ENCODE data around the gene OR4K13. TPM values are rescaled to one million over a fixed set of nuclear protein-coding genes. Genes with fewer than 3 reads are reported as not detected.

The OR4K13 gene
- total and polyA plus RNA-seq, 7 experiments from 2014 or later, result not detected

GRCh38 chr14:20019257-20019865 lies 16.5 kb downstream of the OR4K13 start, which contains the start of gene OR4K14:
Gene OR4K14, minus strand, starts transcription at chr14:20019307. Its CDS starts 4,114 bp downstream, at chr14:20015193.
- DNase-seq, result no peak
- CTCF ChIA-PET, result no interaction called here
- peaks cover 0 to 11% (median 1%) of the 10 kb centered on the region in 11 donors for H3K9me3 Mint-ChIP-seq

GRCh38 chr14:20008156-20008555 lies 27.7 kb downstream of the OR4K13 start:
- intact Hi-C loops (cut with micrococcal nuclease), result no loop called here
- ChIA-PET CTCF (no interaction called here), POLR2A (no interaction called here)
- DNase-seq (no peak), ATAC-seq (no peak)
- Histone ChIP-seq H3K4me1 (ENCODE audit: control insufficient read depth in 2 of 2, insufficient read depth in 2 of 2, low read length in 2 of 2) (no peaks in the 10 kb centered on the region), H3K36me3 (ENCODE audit: control insufficient read depth in 2 of 3, insufficient read depth in 3 of 3, low read length in 3 of 3) (no peaks in the 10 kb centered on the region), H3K27me3 (ENCODE audit: control insufficient read depth in 2 of 2, insufficient read depth in 2 of 2, low read length in 2 of 2) (no peaks in the 10 kb centered on the region), H3K4me3 (ENCODE audit: low read length) (no peak overlapping the region), H3K27ac (ENCODE audit: low read depth, low read length) (no peak overlapping the region), H3K9me3 (ENCODE audit: control insufficient read depth in 2 of 3, low read length in 3 of 3) (no peaks in the 10 kb centered on the region)
- H3K9me3 Mint-ChIP-seq, result peaks cover 0 to 34% (median 6%) of the 10 kb centered on the region in 11 donors
- H3K27me3 Mint-ChIP-seq, result peaks cover 0 to 2% (median 0%) of the 10 kb centered on the region in 5 donors
- peaks cover 0 to 8% (median 0%) of the 10 kb centered on the region in 5 donors for H3K36me3 Mint-ChIP-seq
- H3K4me3 Mint-ChIP-seq, result no peak overlapping the region
- peak overlapping the region in 2 of 9 donors; percentile 64 to 74 for H3K27ac Mint-ChIP-seq
- no peaks in the 10 kb centered on the region for H3K4me1 Mint-ChIP-seq

More at GRCh38 chr14:20019257-20019865, 16.5 kb downstream of the OR4K13 start, which contains the start of gene OR4K14:
- intact Hi-C loops (cut with micrococcal nuclease), result no loop called here
- H3K9me3 ChIP-seq (ENCODE audit: control insufficient read depth in 2 of 3, low read length in 3 of 3), result no peaks in the 10 kb centered on the region
- H3K4me3 ChIP-seq (ENCODE audit: low read length), result no peak within 1 kb of the TSS
- H3K36me3 ChIP-seq (ENCODE audit: control insufficient read depth in 2 of 3, insufficient read depth in 3 of 3, low read length in 3 of 3), result no peaks in the 10 kb centered on the region
- no peak within 1 kb of the TSS for H3K27ac ChIP-seq (ENCODE audit: low read depth, low read length)
- ATAC-seq, result no peak
- Mint-ChIP-seq H3K27ac (no peak within 1 kb of the TSS), H3K4me1 (peaks cover 0 to 2% (median 0%) of the 10 kb centered on the region in 7 donors), H3K36me3 (peaks cover 0 to 9% (median 0%) of the 10 kb centered on the region in 5 donors), H3K4me3 (no peak within 1 kb of the TSS), H3K27me3 (peaks cover 0 to 14% (median 3%) of the 10 kb centered on the region in 5 donors)
- POLR2A ChIA-PET, result no interaction called here
- H3K27me3 ChIP-seq (ENCODE audit: control insufficient read depth in 2 of 2, insufficient read depth in 2 of 2, low read length in 2 of 2), result no peaks in the 10 kb centered on the region
- no peaks in the 10 kb centered on the region for H3K4me1 ChIP-seq (ENCODE audit: control insufficient read depth in 2 of 2, insufficient read depth in 2 of 2, low read length in 2 of 2)

- no peaks in the 10 kb centered on the region for H3K4me1 Mint-ChIP-seq
- no peaks in the 10 kb centered on the region for H3K4me1 ChIP-seq (ENCODE audit: control insufficient read depth in 2 of 2, insufficient read depth in 2 of 2, low read length in 2 of 2)
- ChIA-PET CTCF (no interaction called here), POLR2A (no interaction called here)
- ATAC-seq, result peak; percentile 31
- no peak overlapping the region for H3K4me3 Mint-ChIP-seq
- H3K27ac ChIP-seq (ENCODE audit: low read depth, low read length), result no peak overlapping the region
- H3K27me3 ChIP-seq (ENCODE audit: control insufficient read depth in 2 of 2, insufficient read depth in 2 of 2, low read length in 2 of 2), result no peaks in the 10 kb centered on the region
- H3K4me3 ChIP-seq (ENCODE audit: low read length), result no peak overlapping the region
- H3K27ac Mint-ChIP-seq, result no peak overlapping the region
- peaks cover 0 to 12% (median 2%) of the 10 kb centered on the region in 11 donors for H3K9me3 Mint-ChIP-seq
- intact Hi-C loops (cut with micrococcal nuclease), result no loop called here
- peaks cover 0 to 5% (median 0%) of the 10 kb centered on the region in 5 donors for H3K27me3 Mint-ChIP-seq
- no peaks in the 10 kb centered on the region for H3K36me3 ChIP-seq (ENCODE audit: control insufficient read depth in 2 of 3, insufficient read depth in 3 of 3, low read length in 3 of 3)
- H3K9me3 ChIP-seq (ENCODE audit: control insufficient read depth in 2 of 3, low read length in 3 of 3), result no peaks in the 10 kb centered on the region
- no peak for DNase-seq
- H3K36me3 Mint-ChIP-seq, result peaks cover 0 to 3% (median 0%) of the 10 kb centered on the region in 5 donors
Observed at GRCh38 chr14:20002319-20002718, 33.5 kb downstream of the OR4K13 start.

- Histone ChIP-seq H3K27ac (ENCODE audit: low read depth, low read length) (no peak within 1 kb of the TSS), H3K4me1 (ENCODE audit: control insufficient read depth in 2 of 2, insufficient read depth in 2 of 2, low read length in 2 of 2) (no peaks in the 10 kb centered on the region), H3K27me3 (ENCODE audit: control insufficient read depth in 2 of 2, insufficient read depth in 2 of 2, low read length in 2 of 2) (no peaks in the 10 kb centered on the region), H3K9me3 (ENCODE audit: control insufficient read depth in 2 of 3, low read length in 3 of 3) (no peaks in the 10 kb centered on the region), H3K4me3 (ENCODE audit: low read length) (no peak within 1 kb of the TSS), H3K36me3 (ENCODE audit: control insufficient read depth in 2 of 3, insufficient read depth in 3 of 3, low read length in 3 of 3) (no peaks in the 10 kb centered on the region)
- POLR2A ChIA-PET, result no interaction called here
- Mint-ChIP-seq H3K4me1 (no peaks in the 10 kb centered on the region), H3K27ac (peak within 1 kb of the TSS in 1 of 9 donors; percentile 9), H3K36me3 (peaks cover 0 to 3% (median 0%) of the 10 kb centered on the region in 5 donors), H3K27me3 (peaks cover 0 to 5% (median 0%) of the 10 kb centered on the region in 5 donors), H3K4me3 (no peak within 1 kb of the TSS), H3K9me3 (peaks cover 0 to 8% (median 2%) of the 10 kb centered on the region in 11 donors)
- DNase-seq, result no peak
- CTCF ChIA-PET, result no interaction called here
- no peak for ATAC-seq
- intact Hi-C loops (cut with micrococcal nuclease), result no loop called here
Observed at GRCh38 chr14:20001863-20002262, 34.0 kb downstream of the OR4K13 start, which contains the start of gene OR4Q2. Gene OR4Q2, plus strand, starts transcription at chr14:20002163.

GRCh38 chr14:19993438-19993837 lies 42.4 kb downstream of the OR4K13 start:
- Mint-ChIP-seq H3K4me3 (no peak overlapping the region), H3K27me3 (no peaks in the 10 kb centered on the region), H3K27ac (no peak overlapping the region), H3K36me3 (peaks cover 0 to 9% (median 4%) of the 10 kb centered on the region in 5 donors), H3K4me1 (peaks cover 0 to 8% (median 0%) of the 10 kb centered on the region in 7 donors), H3K9me3 (peaks cover 2 to 27% (median 8%) of the 10 kb centered on the region in 11 donors)
- Histone ChIP-seq H3K36me3 (ENCODE audit: control insufficient read depth in 2 of 3, insufficient read depth in 3 of 3, low read length in 3 of 3) (no peaks in the 10 kb centered on the region), H3K4me3 (ENCODE audit: low read length) (no peak overlapping the region), H3K27me3 (ENCODE audit: control insufficient read depth in 2 of 2, insufficient read depth in 2 of 2, low read length in 2 of 2) (no peaks in the 10 kb centered on the region), H3K27ac (ENCODE audit: low read depth, low read length) (no peak overlapping the region), H3K4me1 (ENCODE audit: control insufficient read depth in 2 of 2, insufficient read depth in 2 of 2, low read length in 2 of 2) (no peaks in the 10 kb centered on the region), H3K9me3 (ENCODE audit: control insufficient read depth in 2 of 3, low read length in 3 of 3) (no peaks in the 10 kb centered on the region)
- POLR2A ChIA-PET, result no interaction called here
- ATAC-seq, result no peak
- CTCF ChIA-PET, result no interaction called here
- intact Hi-C loops (cut with micrococcal nuclease), result loop anchor here in 1 of 2 donors (5.0 kb wide), 1 partner anchor 101 kb away; no protein-coding TSS in a partner anchor
- no peak for DNase-seq

Other genes with a start within 250 kb of the OR4K13 start
- not detected for gene OR4N2, start 232.3 kb downstream of the OR4K13 start, total RNA-seq
- not detected for gene OR4N2, start 232.3 kb downstream of the OR4K13 start, polyA plus RNA-seq
- not detected for gene OR4K2, start 160.9 kb downstream of the OR4K13 start, total RNA-seq
- not detected for gene OR4K2, start 160.9 kb downstream of the OR4K13 start, polyA plus RNA-seq
- not detected for gene OR4K5, start 115.4 kb downstream of the OR4K13 start, total RNA-seq
- gene OR4K5, start 115.4 kb downstream of the OR4K13 start, polyA plus RNA-seq, result not detected
- not detected for gene OR4K1, start 105.1 kb downstream of the OR4K13 start, total RNA-seq
- not detected for gene OR4K1, start 105.1 kb downstream of the OR4K13 start, polyA plus RNA-seq
- gene OR4K15, start 60.4 kb downstream of the OR4K13 start, total RNA-seq, result not detected
- not detected for gene OR4K15, start 60.4 kb downstream of the OR4K13 start, polyA plus RNA-seq
- gene OR4Q2, start 33.9 kb downstream of the OR4K13 start, total RNA-seq, result not detected
- gene OR4Q2, start 33.9 kb downstream of the OR4K13 start, polyA plus RNA-seq, result not detected
- gene OR4K14, start 16.7 kb downstream of the OR4K13 start, total RNA-seq, result not detected
- gene OR4K14, start 16.7 kb downstream of the OR4K13 start, polyA plus RNA-seq, result not detected
- gene OR4L1, start 24.0 kb upstream of the OR4K13 start, total RNA-seq, result not detected
- not detected for gene OR4L1, start 24.0 kb upstream of the OR4K13 start, polyA plus RNA-seq
- gene OR4K17, start 74.7 kb upstream of the OR4K13 start, total RNA-seq, result not detected
- gene OR4K17, start 74.7 kb upstream of the OR4K13 start, polyA plus RNA-seq, result not detected
- not detected for gene OR4N5, start 102.8 kb upstream of the OR4K13 start, total RNA-seq
- gene OR4N5, start 102.8 kb upstream of the OR4K13 start, polyA plus RNA-seq, result not detected
- gene OR11G2, start 154.9 kb upstream of the OR4K13 start, total RNA-seq, result not detected
- gene OR11G2, start 154.9 kb upstream of the OR4K13 start, polyA plus RNA-seq, result not detected
- gene OR11H6, start 187.7 kb upstream of the OR4K13 start, total RNA-seq, result not detected
- gene OR11H6, start 187.7 kb upstream of the OR4K13 start, polyA plus RNA-seq, result not detected
- gene OR11H7, start 192.9 kb upstream of the OR4K13 start, total RNA-seq, result not detected
- not detected for gene OR11H7, start 192.9 kb upstream of the OR4K13 start, polyA plus RNA-seq
- not detected for gene OR11H4, start 203.2 kb upstream of the OR4K13 start, total RNA-seq
- gene OR11H4, start 203.2 kb upstream of the OR4K13 start, polyA plus RNA-seq, result not detected

Data from naive thymus-derived CD4-positive, alpha-beta T cell (primary cell).